ENCODE results near the gene C1orf116. TPM values are rescaled to one million over a fixed set of nuclear protein-coding genes. Genes with fewer than 3 reads are reported as not detected.

Gene C1orf116
- total and polyA plus RNA-seq, 10 of the 15 experiments (the other 5 are each of a cell fraction or from before 2014, with no cell fraction given): 0.01 to 0.08 TPM; not detected in 8

- no peak for TF ChIP-seq SRF (IDR thresholded peaks at IDR 0.05; ENCODE audit: low read depth in 2 of 2, low read length in 2 of 2)
- TF ChIP-seq CBFB (IDR thresholded peaks at IDR 0.05; ENCODE audit: low read depth): no peak
- no peak for TF ChIP-seq ZBTB11 (CRISPR knock-in tag; IDR thresholded peaks at IDR 0.05)
- no peak for TF ChIP-seq SUZ12 (IDR thresholded peaks at IDR 0.05; ENCODE audit: unreplicated experiment)
- no peak for TF ChIP-seq LARP7 (IDR thresholded peaks at IDR 0.05)
These were observed 33.7 kb downstream of the C1orf116 start (continued) for GRCh38 chr1:206998816-206999215.

- RAD21 ChIA-PET (ENCODE audit: unreplicated experiment): interaction anchor here (3.0 kb wide), 1 partner anchor 12 kb away, joined by 16 read pairs; no protein-coding TSS in a partner anchor
- SMC1A ChIA-PET (ENCODE audit: uncharacterized antibody, unreplicated experiment): interaction anchor here (0.6 kb wide), 1 partner anchor 54 kb away, joined by 3 read pairs; no protein-coding TSS in a partner anchor
- intact Hi-C loops (cut with micrococcal nuclease; ENCODE audit: unreplicated experiment): no loop called here
- TF ChIP-seq ZNF384 (IDR thresholded peaks at IDR 0.05; ENCODE audit: borderline replicate concordance, low read depth, low read length) (no peak), RBBP5 (conservative IDR thresholded peaks at IDR 0.05) (no peak), RAD51 (IDR thresholded peaks at IDR 0.05) (no peak), ZNF622 (IDR thresholded peaks at IDR 0.05) (no peak), SMAD1 (IDR thresholded peaks at IDR 0.05; ENCODE audit: low read depth, partially characterized antibody) (no peak), DPF2 (IDR thresholded peaks at IDR 0.05) (no peak), CBFB (IDR thresholded peaks at IDR 0.05; ENCODE audit: low read depth) (no peak), POLR2AphosphoS2 (IDR thresholded peaks at IDR 0.05; ENCODE audit: low read depth, low read length) (no peak), E2F4 (IDR thresholded peaks at IDR 0.05; ENCODE audit: low read depth, low read length) (no peak)
- TF ChIP-seq, protein P1, sequence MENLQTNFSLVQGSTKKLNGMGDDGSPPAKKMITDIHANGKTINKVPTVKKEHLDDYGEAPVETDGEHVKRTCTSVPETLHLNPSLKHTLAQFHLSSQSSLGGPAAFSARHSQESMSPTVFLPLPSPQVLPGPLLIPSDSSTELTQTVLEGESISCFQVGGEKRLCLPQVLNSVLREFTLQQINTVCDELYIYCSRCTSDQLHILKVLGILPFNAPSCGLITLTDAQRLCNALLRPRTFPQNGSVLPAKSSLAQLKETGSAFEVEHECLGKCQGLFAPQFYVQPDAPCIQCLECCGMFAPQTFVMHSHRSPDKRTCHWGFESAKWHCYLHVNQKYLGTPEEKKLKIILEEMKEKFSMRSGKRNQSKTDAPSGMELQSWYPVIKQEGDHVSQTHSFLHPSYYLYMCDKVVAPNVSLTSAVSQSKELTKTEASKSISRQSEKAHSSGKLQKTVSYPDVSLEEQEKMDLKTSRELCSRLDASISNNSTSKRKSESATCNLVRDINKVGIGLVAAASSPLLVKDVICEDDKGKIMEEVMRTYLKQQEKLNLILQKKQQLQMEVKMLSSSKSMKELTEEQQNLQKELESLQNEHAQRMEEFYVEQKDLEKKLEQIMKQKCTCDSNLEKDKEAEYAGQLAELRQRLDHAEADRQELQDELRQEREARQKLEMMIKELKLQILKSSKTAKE (IDR thresholded peaks at IDR 0.05; ENCODE audit: low read depth, poor library complexity, severe bottlenecking): no peak
These were observed 39.8 kb downstream of the C1orf116 start for GRCh38 chr1:206992790-206993189.

More at GRCh38 chr1:206992790-206993189, 39.8 kb downstream of the C1orf116 start:
- DNase-seq (ENCODE audit: low read depth, low spot score) (no peak), ATAC-seq (no peak), FAIRE-seq (no peak)
- ChIA-PET POLR2A (no interaction called here), CTCF (interaction anchor here (1.2 to 3.3 kb wide), 4 partner anchors 10 to 80 kb away, joined by 3 to 24 read pairs (median 6); no protein-coding TSS in a partner anchor)
- Histone ChIP-seq H3K9me3 (replicated peaks; ENCODE audit: control insufficient read depth, insufficient read depth, low read length) (no peaks in the 10 kb centered on the region), H3K79me2 (ENCODE audit: control insufficient read depth, insufficient read depth, low read length) (no peaks in the 10 kb centered on the region), H3K27ac (ENCODE audit: control insufficient read depth, insufficient read depth) (no peak overlapping the region), H3K9ac (ENCODE audit: control insufficient read depth, insufficient read depth, low read length) (no peak overlapping the region), H3K27me3 (replicated peaks in 1 of 2; ENCODE audit: control insufficient read depth in 2 of 2, insufficient read depth in 2 of 2, low read length in 1 of 2) (peaks cover 0 to 5% of the 10 kb centered on the region in 2 experiments; a peak in 2 of 4 replicates), H3K4me2 (ENCODE audit: control insufficient read depth, insufficient read depth) (no peak overlapping the region), H3K4me3 (no peak overlapping the region), H3K36me3 (ENCODE audit: control insufficient read depth in 2 of 2, insufficient read depth in 2 of 2, low read length in 1 of 2) (no peaks in the 10 kb centered on the region), H3K4me1 (ENCODE audit: control insufficient read depth, insufficient read depth, low read length) (no peaks in the 10 kb centered on the region), H2AFZ (ENCODE audit: control insufficient read depth, low read depth, low read length) (no peak overlapping the region), H4K20me1 (ENCODE audit: control insufficient read depth, insufficient read depth) (no peaks in the 10 kb centered on the region)
- in situ Hi-C loops (cut with MboI): no loop called here
- BruUV-seq (replicated peaks): no TSS peak
